SK-N-SH treated with all-trans-retinoic acid at 6 μM for 48 hours (cell line): ENCODE data around the gene OBSCN.

Source experiments
- ATAC-seq: fragments of 200-7000 bp; cut with Tn5 transposase; 3 replicates; pipeline ENCODE4 v1.9.1; 2020; ENCODE audit warnings: mild to moderate bottlenecking, moderate library complexity
- ARNTL ChIP-seq: fragments of 450-650 bp; formaldehyde crosslinking; IDR thresholded peaks from 2 replicates; pipeline ENCODE4 v1.5.0; 2020; ENCODE audit warnings: low read depth, mild to moderate bottlenecking, moderate library complexity, borderline replicate concordance
- BACH2 ChIP-seq: fragments of 250-450 bp; sonication (Bioruptor Pico); IDR thresholded peaks from 2 replicates; pipeline ENCODE4 v1.9.0; 2021; ENCODE audit warnings: mild to moderate bottlenecking, borderline replicate concordance
- CREB5 ChIP-seq: fragments of 250-450 bp; sonication (Bioruptor Pico); IDR thresholded peaks from 2 replicates; pipeline ENCODE4 v1.5.1; 2020; ENCODE audit warnings: low read depth, mild to moderate bottlenecking, moderate library complexity
- CSDC2 ChIP-seq: fragments of 250-450 bp; sonication (Bioruptor Pico); IDR thresholded peaks from 2 replicates; pipeline ENCODE4 v1.5.0; 2020; ENCODE audit warnings: mild to moderate bottlenecking, moderate library complexity
- CSRNP3 ChIP-seq: fragments of 250-450 bp; sonication (Bioruptor Pico); IDR thresholded peaks from 2 replicates; pipeline ENCODE4 v1.5.1; 2021; ENCODE audit warnings: mild to moderate bottlenecking, moderate library complexity
- ESRRG ChIP-seq: fragments of 250-450 bp; sonication (Bioruptor Pico); IDR thresholded peaks from 2 replicates; pipeline ENCODE4 v1.6.1; 2021; ENCODE audit warnings: mild to moderate bottlenecking
- GLIS3 ChIP-seq: fragments of 250-450 bp; sonication (Bioruptor Pico); IDR thresholded peaks from 2 replicates; pipeline ENCODE4 v1.5.0; 2020; ENCODE audit warnings: mild to moderate bottlenecking, moderate library complexity
- ISL1 ChIP-seq: fragments of 250-450 bp; sonication (Bioruptor Pico); IDR thresholded peaks from 2 replicates; pipeline ENCODE4 v2.1.2; 2022; ENCODE audit warnings: mild to moderate bottlenecking, moderate library complexity
- OSR1 ChIP-seq: fragments of 250-450 bp; sonication (Bioruptor Pico); IDR thresholded peaks from 2 replicates; pipeline ENCODE4 v1.8.0; 2022; ENCODE audit warnings: moderate library complexity, mild to moderate bottlenecking, inconsistent platforms
- PPARA ChIP-seq: fragments of 250-450 bp; sonication (Bioruptor Pico); IDR thresholded peaks from 2 replicates; pipeline ENCODE4 v1.5.0; 2020; ENCODE audit warnings: mild to moderate bottlenecking, borderline replicate concordance
- RARB ChIP-seq: fragments of 250-450 bp; sonication (Bioruptor Pico); IDR thresholded peaks from 2 replicates; pipeline ENCODE4 v1.8.0; 2021; ENCODE audit warnings: mild to moderate bottlenecking, moderate library complexity
- SNAI2 ChIP-seq: fragments of 250-450 bp; sonication (Bioruptor Pico); IDR thresholded peaks from 2 replicates; pipeline ENCODE4 v1.5.0; 2020; ENCODE audit warnings: mild to moderate bottlenecking, moderate library complexity
- TOX ChIP-seq: fragments of 250-450 bp; sonication (Bioruptor Pico); IDR thresholded peaks from 2 replicates; pipeline ENCODE4 v1.8.0; 2021; ENCODE audit warnings: mild to moderate bottlenecking, moderate library complexity, borderline replicate concordance
- TSHZ2 ChIP-seq: fragments of 250-450 bp; sonication (Bioruptor Pico); IDR thresholded peaks from 2 replicates; pipeline ENCODE4 v1.5.0; 2020; ENCODE audit warnings: mild to moderate bottlenecking, moderate library complexity
- ZC3H10 ChIP-seq: fragments of 250-450 bp; sonication (Bioruptor Pico); IDR thresholded peaks from 2 replicates; pipeline ENCODE4 v1.5.1; 2021; ENCODE audit warnings: mild to moderate bottlenecking, moderate library complexity
- ZFP3 ChIP-seq: fragments of 250-450 bp; sonication (Bioruptor Pico); IDR thresholded peaks from 2 replicates; pipeline ENCODE4 v1.5.0; 2020; ENCODE audit warnings: mild to moderate bottlenecking, moderate library complexity
- ZFP30 ChIP-seq: fragments of 450-650 bp; formaldehyde crosslinking; IDR thresholded peaks from 2 replicates; pipeline ENCODE4 v1.5.0; 2022; ENCODE audit warnings: mild to moderate bottlenecking, moderate library complexity
- ZNF70 ChIP-seq: fragments of 450-650 bp; formaldehyde crosslinking; IDR thresholded peaks from 2 replicates; pipeline ENCODE4 v1.5.0; 2020; ENCODE audit warnings: mild to moderate bottlenecking, moderate library complexity
- ZNF8 ChIP-seq: fragments of 450-650 bp; formaldehyde crosslinking; IDR thresholded peaks from 2 replicates; pipeline ENCODE4 v1.5.0; 2020; ENCODE audit warnings: mild to moderate bottlenecking, moderate library complexity
- TF ChIP-seq, protein P1 (sequence below): fragments of 250-450 bp; sonication (Bioruptor Pico); IDR thresholded peaks from 2 replicates; pipeline ENCODE4 v1.8.0; 2021; ENCODE audit warnings: low read depth, mild to moderate bottlenecking, moderate library complexity, borderline replicate concordance

The OBSCN gene

DNA sequence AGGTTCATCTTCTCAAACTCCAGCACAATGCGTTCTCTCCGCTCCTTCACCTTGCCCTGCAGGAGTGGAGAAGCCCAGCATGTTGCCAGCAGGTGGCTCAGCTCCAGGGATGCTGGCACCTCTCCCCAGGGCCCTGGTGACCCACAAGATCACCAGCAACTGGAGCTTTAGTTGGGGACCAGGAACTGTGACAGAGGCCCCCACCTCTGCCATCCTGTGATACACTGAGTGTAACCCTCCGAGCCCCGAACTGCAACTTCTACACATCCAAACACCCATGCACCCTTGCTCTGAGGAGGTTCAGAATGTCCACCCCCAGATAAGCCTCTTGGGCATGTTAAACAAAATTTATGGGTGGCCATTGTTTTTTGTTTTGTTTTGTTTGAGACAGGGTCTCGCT lies 203.3 kb downstream of the OBSCN start:
- TF ChIP-seq SNAI2 (CRISPR knock-in tag): no peak
- no peak for TF ChIP-seq BACH2 (CRISPR knock-in tag)
- no peak for TF ChIP-seq CREB5 (CRISPR knock-in tag)
- TF ChIP-seq RARB (CRISPR knock-in tag): no peak
- TF ChIP-seq ISL1 (CRISPR knock-in tag): no peak
- no peak for TF ChIP-seq ZNF8
- TF ChIP-seq ZNF70 (CRISPR knock-in tag): no peak
- TF ChIP-seq OSR1 (CRISPR knock-in tag): no peak
- no peak for TF ChIP-seq GLIS3 (CRISPR knock-in tag)
- no peak for TF ChIP-seq ZFP3 (CRISPR knock-in tag)
- TF ChIP-seq TSHZ2 (CRISPR knock-in tag): no peak
- no peak for TF ChIP-seq ESRRG (CRISPR knock-in tag)
- TF ChIP-seq PPARA (CRISPR knock-in tag): no peak
- TF ChIP-seq CSRNP3 (CRISPR knock-in tag): no peak
- TF ChIP-seq ZFP30 (CRISPR knock-in tag): no peak
- TF ChIP-seq ARNTL (CRISPR knock-in tag): no peak
- no peak for TF ChIP-seq ZC3H10
- no peak for TF ChIP-seq CSDC2 (CRISPR knock-in tag)
- TF ChIP-seq, protein P1, sequence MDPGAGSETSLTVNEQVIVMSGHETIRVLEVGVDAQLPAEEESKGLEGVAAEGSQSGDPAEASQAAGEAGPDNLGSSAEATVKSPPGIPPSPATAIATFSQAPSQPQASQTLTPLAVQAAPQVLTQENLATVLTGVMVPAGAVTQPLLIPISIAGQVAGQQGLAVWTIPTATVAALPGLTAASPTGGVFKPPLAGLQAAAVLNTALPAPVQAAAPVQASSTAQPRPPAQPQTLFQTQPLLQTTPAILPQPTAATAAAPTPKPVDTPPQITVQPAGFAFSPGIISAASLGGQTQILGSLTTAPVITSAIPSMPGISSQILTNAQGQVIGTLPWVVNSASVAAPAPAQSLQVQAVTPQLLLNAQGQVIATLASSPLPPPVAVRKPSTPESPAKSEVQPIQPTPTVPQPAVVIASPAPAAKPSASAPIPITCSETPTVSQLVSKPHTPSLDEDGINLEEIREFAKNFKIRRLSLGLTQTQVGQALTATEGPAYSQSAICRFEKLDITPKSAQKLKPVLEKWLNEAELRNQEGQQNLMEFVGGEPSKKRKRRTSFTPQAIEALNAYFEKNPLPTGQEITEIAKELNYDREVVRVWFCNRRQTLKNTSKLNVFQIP: no peak
- ATAC-seq: no peak

DNA sequence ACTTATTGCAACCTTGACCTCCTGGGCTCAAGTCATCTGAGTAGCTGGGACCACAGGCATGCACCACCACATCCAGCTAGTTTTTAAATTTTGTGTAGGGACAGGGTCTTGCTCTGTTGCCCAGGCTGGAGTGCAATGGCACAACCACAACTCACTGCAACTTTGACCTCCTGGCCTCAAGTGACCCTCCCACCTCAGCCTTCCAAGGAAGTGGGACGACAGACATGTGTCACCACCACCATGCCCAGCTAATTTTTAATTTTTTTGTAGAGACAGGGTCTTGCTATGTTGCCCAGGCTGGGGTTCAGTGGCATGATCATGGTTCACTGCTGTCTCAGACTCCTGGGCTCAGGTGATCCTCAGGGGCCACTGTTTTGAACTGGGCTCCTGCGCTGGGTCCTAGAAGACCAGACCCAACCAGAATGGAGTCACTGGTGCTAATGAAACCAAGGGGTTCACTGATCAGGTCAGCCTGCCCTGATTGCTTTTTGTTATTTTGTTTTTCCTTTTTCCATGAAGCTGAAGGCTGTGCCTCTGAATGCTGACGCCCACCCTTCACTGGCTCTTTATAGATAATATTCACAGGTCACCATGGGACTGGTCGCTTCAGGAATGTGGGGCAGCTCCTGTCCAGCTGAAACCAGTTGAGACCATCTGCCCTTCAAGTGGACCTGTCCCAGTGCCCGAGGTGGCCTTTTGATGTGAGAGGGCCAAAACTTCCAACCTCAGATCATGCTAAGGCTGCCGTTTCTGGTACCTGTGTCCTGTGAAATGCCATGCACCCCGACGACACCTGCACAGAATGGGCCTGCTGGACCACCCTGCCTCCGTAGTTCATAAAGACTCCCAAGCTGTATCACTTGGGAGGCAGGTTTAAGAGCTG lies 203.9 kb downstream of the OBSCN start:
- no peak for TF ChIP-seq ZNF70 (CRISPR knock-in tag)
- no peak for TF ChIP-seq ARNTL (CRISPR knock-in tag)
- TF ChIP-seq GLIS3 (CRISPR knock-in tag): no peak
- no peak for TF ChIP-seq ISL1 (CRISPR knock-in tag)
- TF ChIP-seq CREB5 (CRISPR knock-in tag): no peak
- TF ChIP-seq OSR1 (CRISPR knock-in tag): no peak
- no peak for TF ChIP-seq CSRNP3 (CRISPR knock-in tag)
- no peak for TF ChIP-seq ZFP30 (CRISPR knock-in tag)
- TF ChIP-seq, protein P1: no peak
- TF ChIP-seq BACH2 (CRISPR knock-in tag): no peak
- TF ChIP-seq TOX (CRISPR knock-in tag): no peak
- no peak for ATAC-seq
